Right atrium auricular region (tissue), 2 donors: ENCODE measurements around the gene POLE3. TPM values are rescaled to one million over a fixed set of nuclear protein-coding genes. Genes with fewer than 3 reads are reported as not detected.

Experiments
- DNase-seq: peaks from one replicate; pipeline ENCODE4 v3.0.0-alpha.2; 2019; ENCODE audit warnings: low spot score
- H3K27ac ChIP-seq, 2 donors: fragments of 200-600 bp; sonication (generic); 1 replicate in 1 of 2; 2 replicates in 1 of 2; pipeline ENCODE4 v1.5.1; 2016 to 2019
- H3K27me3 ChIP-seq, 2 donors: fragments of 200-600 bp; sonication (generic); one replicate each; pipeline versions ENCODE4 v1.5.1 to v1.6.0; 2017 to 2019
- H3K36me3 ChIP-seq: fragments of 200-600 bp; sonication (generic); one replicate; pipeline ENCODE4 v1.5.1; 2016
- H3K4me1 ChIP-seq, 2 donors: fragments of 200-600 bp; sonication (generic); one replicate each; pipeline versions ENCODE4 v1.5.1 to v1.6.0; 2017 to 2019
- H3K4me3 ChIP-seq, 2 donors: fragments of 200-600 bp; sonication (generic); 1 replicate in 1 of 2; 2 replicates in 1 of 2; pipeline ENCODE4 v1.5.1; 2017 to 2019; ENCODE audit warnings: mild to moderate bottlenecking in 1 of 2, moderate library complexity in 1 of 2
- H3K9me3 ChIP-seq, 2 donors: fragments of 200-600 bp; sonication (generic); one replicate each; pipeline ENCODE4 v1.5.1; 2019
- total RNA-seq, 2 donors: library from RNA; depleted of rRNA; stranded (reverse); fragments of >200 nt; gene quantifications; one replicate each; pipeline ENCODE4 v1.1.0, GENCODE V29; 2016
- TF ChIP-seq, protein P1 (sequence below), 2 donors: fragments of 200-600 bp; sonication (generic); IDR thresholded peaks; one replicate each; pipeline ENCODE4 v1.5.1; 2019; ENCODE audit warnings: antibody characterized with exemption in 2 of 2

POLE3 gene
- total RNA-seq, 2 donors from 2014 or later: 17.9 to 21.5 TPM

- Histone ChIP-seq H3K36me3 (peaks cover 20% of the 10 kb centered on the region), H3K27me3 (no peaks in the 10 kb centered on the region), H3K27ac (peak within 1 kb of the TSS; percentile 71 to 76), H3K9me3 (no peaks in the 10 kb centered on the region), H3K4me1 (peaks cover 0 to 8% of the 10 kb centered on the region in 2 donors), H3K4me3 (peak within 1 kb of the TSS; percentile 64 to 76)
- peak; percentile 76 for DNase-seq
- TF ChIP-seq, protein P1, sequence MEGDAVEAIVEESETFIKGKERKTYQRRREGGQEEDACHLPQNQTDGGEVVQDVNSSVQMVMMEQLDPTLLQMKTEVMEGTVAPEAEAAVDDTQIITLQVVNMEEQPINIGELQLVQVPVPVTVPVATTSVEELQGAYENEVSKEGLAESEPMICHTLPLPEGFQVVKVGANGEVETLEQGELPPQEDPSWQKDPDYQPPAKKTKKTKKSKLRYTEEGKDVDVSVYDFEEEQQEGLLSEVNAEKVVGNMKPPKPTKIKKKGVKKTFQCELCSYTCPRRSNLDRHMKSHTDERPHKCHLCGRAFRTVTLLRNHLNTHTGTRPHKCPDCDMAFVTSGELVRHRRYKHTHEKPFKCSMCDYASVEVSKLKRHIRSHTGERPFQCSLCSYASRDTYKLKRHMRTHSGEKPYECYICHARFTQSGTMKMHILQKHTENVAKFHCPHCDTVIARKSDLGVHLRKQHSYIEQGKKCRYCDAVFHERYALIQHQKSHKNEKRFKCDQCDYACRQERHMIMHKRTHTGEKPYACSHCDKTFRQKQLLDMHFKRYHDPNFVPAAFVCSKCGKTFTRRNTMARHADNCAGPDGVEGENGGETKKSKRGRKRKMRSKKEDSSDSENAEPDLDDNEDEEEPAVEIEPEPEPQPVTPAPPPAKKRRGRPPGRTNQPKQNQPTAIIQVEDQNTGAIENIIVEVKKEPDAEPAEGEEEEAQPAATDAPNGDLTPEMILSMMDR (IDR thresholded peaks at IDR 0.05): no peak
Measured at GRCh38 chr9:113376634-113377567, 33.6 kb downstream of the POLE3 start, which contains the start of gene HDHD3. Gene HDHD3, minus strand, starts transcription at chr9:113376986. Its CDS starts 2,632 bp downstream, at chr9:113374354.

DNA sequence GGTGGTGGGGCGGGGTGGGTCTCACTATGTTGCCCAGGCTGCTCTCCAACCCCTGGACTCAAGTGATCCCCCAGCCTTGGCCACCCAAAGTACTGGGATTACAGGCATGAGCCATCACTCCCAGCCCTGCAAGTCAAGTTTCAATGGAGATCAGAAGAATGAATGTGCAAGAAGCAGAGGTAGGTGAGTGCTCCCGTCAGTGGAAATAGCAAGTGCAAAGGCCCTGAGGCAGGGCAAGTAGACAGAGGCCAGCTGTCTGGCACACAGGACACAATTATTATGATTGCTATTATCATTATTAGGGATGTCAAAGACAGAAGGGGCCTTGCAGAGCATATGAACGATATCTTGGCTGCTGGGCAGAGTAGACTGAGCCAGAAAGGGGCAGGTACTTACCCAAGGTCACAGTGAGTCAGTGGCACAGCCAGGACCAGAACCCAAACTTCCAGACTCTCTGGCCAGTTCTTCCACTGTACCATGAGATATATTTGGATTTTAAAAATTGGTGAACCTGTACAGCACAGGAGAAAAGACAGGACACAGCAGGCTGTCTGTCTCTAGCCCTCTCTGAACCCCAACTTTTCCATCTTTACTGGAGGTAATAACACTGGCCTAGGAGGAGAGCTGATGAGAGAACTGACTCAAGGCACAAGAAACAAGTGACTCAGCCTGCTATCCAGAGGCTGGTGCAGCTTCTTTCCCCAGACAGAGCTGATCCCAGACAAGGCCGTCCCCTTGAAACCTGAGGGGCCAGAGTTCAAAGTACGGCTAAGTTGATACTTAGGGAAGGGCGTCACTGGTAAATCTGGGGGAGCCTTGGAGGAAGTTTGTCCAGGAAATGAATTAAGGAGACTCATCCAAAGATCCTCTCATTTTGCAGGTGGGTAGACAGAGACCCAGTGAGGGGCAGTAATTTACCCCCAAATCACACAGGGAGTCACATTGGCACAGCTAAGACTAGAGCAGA, 35.1 kb downstream of the POLE3 start:
- Histone ChIP-seq H3K9me3 (no peaks in the 10 kb centered on the region), H3K4me1 (peaks cover 0 to 8% of the 10 kb centered on the region in 2 donors), H3K36me3 (peaks cover 20% of the 10 kb centered on the region), H3K27ac (no peak overlapping the region), H3K27me3 (no peaks in the 10 kb centered on the region), H3K4me3 (peak overlapping the region in 1 of 2 donors; percentile 76)
- TF ChIP-seq, protein P1 (IDR thresholded peaks at IDR 0.05): no peak
- no peak for DNase-seq

GRCh38 chr9:113373676-113374392, 36.6 kb downstream of the POLE3 start:
- Histone ChIP-seq H3K27me3 (no peaks in the 10 kb centered on the region), H3K4me3 (no peak overlapping the region), H3K36me3 (peaks cover 20% of the 10 kb centered on the region), H3K4me1 (peaks cover 0 to 8% of the 10 kb centered on the region in 2 donors), H3K27ac (no peak overlapping the region), H3K9me3 (no peaks in the 10 kb centered on the region)
- no peak for DNase-seq
- TF ChIP-seq, protein P1 (IDR thresholded peaks at IDR 0.05): no peak

- H3K4me3 ChIP-seq: no peak overlapping the region
- H3K9me3 ChIP-seq: no peaks in the 10 kb centered on the region
- peaks cover 0 to 8% of the 10 kb centered on the region in 2 donors for H3K4me1 ChIP-seq
- H3K27me3 ChIP-seq: no peaks in the 10 kb centered on the region
- H3K36me3 ChIP-seq: peaks cover 20% of the 10 kb centered on the region
- DNase-seq: no peak
- TF ChIP-seq, protein P1 (IDR thresholded peaks at IDR 0.05): no peak
- H3K27ac ChIP-seq: no peak overlapping the region
Measured at GRCh38 chr9:113373256-113373655, 37.2 kb downstream of the POLE3 start.

- TF ChIP-seq, protein P1 (IDR thresholded peaks at IDR 0.05): no peak
- H3K9me3 ChIP-seq: no peaks in the 10 kb centered on the region
- no peak for DNase-seq
Measured at GRCh38 chr9:113372059-113372458, 38.4 kb downstream of the POLE3 start.

More at GRCh38 chr9:113372059-113372458, 38.4 kb downstream of the POLE3 start:
- no peaks in the 10 kb centered on the region for H3K27me3 ChIP-seq
- H3K27ac ChIP-seq: no peak overlapping the region
- H3K4me1 ChIP-seq: peaks cover 0 to 8% of the 10 kb centered on the region in 2 donors
- peaks cover 20% of the 10 kb centered on the region for H3K36me3 ChIP-seq
- no peak overlapping the region for H3K4me3 ChIP-seq
